Astrocyte (in vitro differentiated cells and primary cell): ENCODE measurements around the gene PDZD2.

Experiments used
- CTCF ChIP-seq: IDR thresholded peaks from 2 replicates; pipeline ENCODE4 v1.5.1; 2011; ENCODE audit warnings: low read depth, mild to moderate bottlenecking, inconsistent platforms, low read length, moderate library complexity; ENCODE audit not compliant: insufficient read depth
- EZH2 ChIP-seq: IDR thresholded peaks from 2 replicates; pipeline ENCODE4 v1.6.1; 2012; ENCODE audit warnings: mild to moderate bottlenecking, low read length, inconsistent platforms; ENCODE audit not compliant: insufficient read depth

DNA sequence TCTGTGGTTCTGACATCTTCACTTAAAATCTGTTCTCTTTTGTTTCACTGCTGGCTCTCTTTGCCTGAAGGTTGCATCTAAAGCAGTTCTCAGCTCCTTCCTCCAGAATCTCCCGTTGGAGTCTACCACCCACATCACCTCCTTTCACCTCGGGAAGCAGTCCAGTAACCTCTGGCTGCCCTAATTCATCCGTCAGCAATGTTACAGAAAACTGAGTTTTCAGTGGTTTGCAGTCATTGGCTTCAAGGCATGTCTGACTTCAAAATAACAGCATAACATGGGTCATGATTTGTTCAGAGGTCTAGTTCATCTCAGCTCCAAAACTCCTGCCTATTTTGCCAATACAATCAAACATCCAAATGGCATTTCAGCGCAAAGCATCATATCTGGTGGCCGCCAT, 427.5 kb downstream of the PDZD2 start:
- TF ChIP-seq CTCF (no peak), EZH2 (no peak)
